Activated CD8-positive, alpha-beta memory T cell treated with anti-CD3 and anti-CD28 coated beads, Interleukin-2, amount 50 U/mL, for 1 hour (primary cell): ENCODE results near the gene DAG1.

Experiments used
- DNase-seq: peaks from one replicate; pipeline ENCODE4 v3.0.0-alpha.2; 2020; ENCODE audit errors: extremely low read depth

DAG1 gene

GRCh38 chr3:49518441-49518840 is 48.4 kb downstream of the DAG1 start:
- DNase-seq = no peak

DNA sequence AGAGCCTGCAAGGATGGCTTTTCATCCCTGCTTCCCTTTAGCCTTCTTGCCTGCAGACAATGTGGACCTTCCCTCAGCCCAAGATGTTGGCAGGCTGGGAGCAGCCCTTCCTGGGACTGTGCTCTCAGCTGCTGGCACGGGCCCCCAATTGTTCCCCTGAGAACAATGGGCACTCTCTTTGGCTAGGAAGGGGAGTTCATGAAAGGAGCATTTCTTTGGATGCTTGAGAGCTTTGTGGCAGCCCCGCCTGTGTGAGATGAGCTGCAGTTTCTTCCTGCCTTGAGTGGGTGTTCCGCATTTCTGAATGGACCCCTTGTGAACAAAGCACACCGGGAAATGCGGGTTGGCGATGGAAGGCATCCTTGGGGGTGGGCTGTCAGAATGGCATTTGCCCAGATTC is 49.2 kb downstream of the DAG1 start:
- DNase-seq = no peak

DNA sequence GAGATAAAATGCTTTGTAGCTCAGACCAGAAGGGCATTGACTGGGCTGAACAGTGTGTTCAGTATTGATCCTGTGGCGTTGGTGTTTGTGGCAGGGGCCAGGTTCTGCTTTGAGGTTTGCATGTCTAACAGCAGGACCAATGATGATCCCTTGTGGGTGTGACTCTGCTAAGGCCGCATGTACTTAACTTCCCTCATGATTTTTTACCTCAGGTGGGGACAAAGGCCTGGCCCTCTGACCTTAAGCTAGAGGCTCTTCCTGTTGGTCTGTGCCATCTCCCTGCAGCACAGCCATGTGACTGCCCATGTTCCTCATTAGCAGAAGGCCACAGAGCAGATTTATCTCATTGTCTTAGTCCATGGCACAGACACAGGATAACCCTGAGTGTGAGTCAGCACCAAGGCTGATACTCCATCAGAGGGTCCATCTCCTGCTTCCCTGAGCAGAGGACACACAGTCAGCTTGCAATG is 49.9 kb downstream of the DAG1 start:
- no peak for DNase-seq

DNA sequence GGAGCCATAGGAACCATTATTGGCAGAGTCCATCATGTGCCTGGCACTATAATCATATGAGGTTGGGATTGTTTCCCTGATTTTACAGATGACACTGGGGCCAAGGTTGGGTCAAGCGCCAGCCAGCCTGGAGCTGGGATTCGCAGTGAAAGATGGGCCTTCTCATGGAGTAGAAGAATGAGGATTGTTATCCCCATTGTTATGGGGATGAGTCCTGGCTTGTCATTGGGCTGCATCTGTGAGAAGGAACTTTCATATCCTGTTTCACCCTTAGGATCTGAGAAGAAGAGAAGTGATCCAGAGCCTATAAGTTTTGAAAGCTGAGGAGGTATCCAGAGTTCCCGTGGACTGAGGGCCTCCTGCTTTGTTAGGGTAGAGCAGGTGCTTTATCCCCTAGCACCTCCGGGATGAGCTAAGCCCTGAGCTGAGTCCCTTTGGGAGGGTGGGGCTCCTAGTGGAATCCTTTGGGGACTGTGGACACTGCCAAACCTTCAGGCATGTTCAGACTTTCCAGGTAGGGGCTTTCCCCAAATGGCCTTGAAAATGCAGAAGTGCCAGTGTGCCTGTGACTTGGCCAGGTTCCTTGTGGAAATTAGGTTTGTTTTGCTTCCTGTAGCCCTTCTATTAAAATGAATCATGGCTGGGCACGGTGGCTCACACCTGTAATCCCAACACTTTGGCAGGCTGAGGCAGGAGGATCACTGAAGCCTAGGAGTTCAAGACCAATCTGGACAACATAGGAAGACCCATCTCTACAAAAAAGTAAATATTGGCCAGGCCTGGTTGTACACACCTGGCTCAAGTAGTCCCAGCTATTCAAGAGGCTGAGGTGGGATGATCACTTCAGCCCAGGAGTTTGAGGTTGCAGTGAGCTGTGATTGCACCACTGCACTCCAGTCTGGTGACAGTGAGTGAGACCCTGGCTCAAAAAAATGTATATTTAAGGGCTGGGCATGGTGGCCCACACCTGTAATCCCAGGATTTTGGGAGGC is 54.0 kb downstream of the DAG1 start:
- no peak for DNase-seq

- DNase-seq = no peak
These were observed 59.5 kb downstream of the DAG1 start for GRCh38 chr3:49529567-49529966.

GRCh38 chr3:49530231-49530630 is 60.2 kb downstream of the DAG1 start:
- DNase-seq = no peak

DNA sequence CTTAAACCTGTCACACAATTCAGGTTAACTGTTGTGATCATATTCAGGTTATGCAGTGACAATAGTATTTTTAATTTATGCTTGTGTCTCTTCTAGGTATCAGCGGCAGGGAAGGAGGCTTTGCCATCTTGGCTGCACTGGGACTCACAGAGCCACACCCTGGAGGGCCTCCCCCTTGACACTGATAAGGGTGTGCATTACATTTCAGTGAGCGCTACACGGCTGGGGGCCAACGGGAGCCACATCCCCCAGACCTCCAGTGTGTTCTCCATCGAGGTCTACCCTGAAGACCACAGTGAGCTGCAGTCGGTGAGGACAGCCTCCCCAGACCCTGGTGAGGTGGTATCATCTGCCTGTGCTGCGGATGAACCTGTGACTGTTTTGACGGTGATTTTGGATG is 60.6 kb downstream of the DAG1 start:
- DNase-seq = no peak

GRCh38 chr3:49531218-49531617 is 61.2 kb downstream of the DAG1 start:
- DNase-seq = no peak

DNA sequence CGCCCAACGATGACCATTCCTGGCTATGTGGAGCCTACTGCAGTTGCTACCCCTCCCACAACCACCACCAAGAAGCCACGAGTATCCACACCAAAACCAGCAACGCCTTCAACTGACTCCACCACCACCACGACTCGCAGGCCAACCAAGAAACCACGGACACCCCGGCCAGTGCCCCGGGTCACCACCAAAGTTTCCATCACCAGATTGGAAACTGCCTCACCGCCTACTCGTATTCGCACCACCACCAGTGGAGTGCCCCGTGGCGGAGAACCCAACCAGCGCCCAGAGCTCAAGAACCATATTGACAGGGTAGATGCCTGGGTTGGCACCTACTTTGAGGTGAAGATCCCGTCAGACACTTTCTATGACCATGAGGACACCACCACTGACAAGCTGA is 61.6 kb downstream of the DAG1 start:
- DNase-seq = no peak

DNA sequence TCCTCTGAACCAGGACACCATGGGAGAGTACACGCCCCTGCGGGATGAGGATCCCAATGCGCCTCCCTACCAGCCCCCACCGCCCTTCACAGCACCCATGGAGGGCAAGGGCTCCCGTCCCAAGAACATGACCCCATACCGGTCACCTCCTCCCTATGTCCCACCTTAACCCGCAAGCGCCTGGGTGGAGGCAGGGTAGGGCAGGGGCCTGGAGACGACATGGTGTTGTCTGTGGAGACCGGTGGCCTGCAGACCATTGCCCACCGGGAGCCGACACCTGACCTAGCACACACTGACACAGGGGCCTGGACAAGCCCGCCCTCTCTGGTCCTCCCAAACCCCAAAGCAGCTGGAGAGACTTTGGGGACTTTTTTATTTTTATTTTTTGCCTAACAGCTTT is 63.0 kb downstream of the DAG1 start:
- no peak for DNase-seq

DNA sequence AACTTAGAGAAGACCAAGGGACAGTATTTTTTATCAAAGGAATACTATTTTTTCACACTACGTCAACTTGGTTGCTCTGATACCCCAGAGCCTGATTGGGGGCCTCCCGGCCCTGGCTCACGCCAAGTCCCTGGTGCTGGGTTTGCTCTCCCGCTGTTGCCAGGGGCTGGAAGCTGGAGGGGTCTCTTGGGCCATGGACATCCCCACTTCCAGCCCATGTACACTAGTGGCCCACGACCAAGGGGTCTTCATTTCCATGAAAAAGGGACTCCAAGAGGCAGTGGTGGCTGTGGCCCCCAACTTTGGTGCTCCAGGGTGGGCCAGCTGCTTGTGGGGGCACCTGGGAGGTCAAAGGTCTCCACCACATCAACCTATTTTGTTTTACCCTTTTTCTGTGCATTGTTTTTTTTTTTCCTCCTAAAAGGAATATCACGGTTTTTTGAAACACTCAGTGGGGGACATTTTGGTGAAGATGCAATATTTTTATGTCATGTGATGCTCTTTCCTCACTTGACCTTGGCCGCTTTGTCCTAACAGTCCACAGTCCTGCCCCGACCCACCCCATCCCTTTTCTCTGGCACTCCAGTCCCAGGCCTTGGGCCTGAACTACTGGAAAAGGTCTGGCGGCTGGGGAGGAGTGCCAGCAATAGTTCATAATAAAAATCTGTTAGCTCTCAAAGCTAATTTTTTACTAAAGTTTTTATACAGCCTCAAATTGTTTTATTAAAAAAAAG is 63.9 kb downstream of the DAG1 start:
- no peak for DNase-seq

DNA sequence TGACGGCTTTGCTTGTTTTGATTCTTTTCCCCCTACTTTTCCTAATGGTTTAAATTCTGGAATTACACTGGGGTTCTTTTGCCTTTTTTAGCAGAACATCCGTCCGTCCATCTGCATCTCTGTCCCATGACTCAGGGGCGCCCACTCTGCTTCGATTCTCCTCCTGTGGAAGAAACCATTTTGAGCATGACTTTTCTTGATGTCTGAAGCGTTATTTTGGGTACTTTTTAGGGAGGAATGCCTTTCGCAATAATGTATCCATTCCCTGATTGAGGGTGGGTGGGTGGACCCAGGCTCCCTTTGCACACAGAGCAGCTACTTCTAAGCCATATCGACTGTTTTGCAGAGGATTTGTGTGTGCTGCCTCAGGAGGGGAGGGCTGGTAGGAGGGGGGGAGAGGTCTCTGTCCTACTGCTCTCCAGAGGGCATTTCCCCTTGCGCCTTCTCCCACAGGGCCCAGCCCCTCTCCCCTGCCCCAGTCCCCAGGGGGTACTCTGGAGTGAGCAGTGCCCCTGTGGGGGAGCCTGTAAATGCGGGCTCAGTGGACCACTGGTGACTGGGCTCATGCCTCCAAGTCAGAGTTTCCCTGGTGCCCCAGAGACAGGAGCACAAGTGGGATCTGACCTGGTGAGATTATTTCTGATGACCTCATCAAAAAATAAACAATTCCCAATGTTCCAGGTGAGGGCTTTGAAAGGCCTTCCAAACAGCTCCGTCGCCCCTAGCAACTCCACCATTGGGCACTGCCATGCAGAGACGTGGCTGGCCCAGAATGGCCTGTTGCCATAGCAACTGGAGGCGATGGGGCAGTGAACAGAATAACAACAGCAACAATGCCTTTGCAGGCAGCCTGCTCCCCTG is 64.7 kb downstream of the DAG1 start:
- DNase-seq = no peak

DNA sequence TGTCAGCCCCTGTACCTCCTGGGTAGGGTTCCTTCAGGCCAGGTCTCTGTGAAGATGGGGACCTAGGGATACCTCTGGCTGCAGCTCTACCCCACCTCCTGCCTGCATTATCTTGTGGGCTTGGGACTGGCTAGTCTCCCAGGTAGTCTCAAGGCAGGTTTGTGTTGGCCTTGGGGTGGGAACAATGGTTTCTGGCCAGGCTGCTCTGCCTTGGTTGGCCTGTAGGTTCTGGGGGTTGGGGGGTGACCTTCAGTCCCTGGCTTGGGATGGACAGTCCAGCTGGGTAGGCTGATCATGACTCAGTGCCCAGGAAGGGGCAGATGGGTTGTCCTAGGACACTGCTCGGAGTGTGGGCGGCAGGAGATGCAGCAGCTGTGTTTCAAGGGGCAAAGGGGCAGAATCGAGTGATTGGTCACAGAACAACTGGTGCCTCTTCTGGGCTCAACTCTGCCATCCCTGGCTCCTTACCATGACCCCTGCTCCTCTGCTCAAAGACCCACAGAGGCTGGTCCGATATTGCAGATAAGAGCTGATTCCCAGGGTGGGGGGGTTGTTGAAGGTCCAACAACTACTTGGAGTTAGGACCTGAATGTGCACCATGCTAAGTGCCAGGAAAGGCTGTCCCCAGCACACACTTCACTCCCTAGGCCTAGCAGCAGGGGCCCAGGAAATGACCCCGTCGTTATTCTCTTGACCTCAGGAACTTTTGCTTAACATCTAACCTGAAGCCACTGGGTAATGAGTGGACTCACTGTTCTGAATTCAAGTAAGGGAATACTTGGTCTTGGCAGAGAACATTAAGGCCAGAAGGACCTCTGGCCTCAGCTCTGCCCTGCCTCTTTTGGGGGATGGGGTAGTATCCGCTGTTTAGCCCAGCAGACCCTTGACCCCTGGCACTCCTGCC is 66.2 kb downstream of the DAG1 start:
- no peak for DNase-seq

DNA sequence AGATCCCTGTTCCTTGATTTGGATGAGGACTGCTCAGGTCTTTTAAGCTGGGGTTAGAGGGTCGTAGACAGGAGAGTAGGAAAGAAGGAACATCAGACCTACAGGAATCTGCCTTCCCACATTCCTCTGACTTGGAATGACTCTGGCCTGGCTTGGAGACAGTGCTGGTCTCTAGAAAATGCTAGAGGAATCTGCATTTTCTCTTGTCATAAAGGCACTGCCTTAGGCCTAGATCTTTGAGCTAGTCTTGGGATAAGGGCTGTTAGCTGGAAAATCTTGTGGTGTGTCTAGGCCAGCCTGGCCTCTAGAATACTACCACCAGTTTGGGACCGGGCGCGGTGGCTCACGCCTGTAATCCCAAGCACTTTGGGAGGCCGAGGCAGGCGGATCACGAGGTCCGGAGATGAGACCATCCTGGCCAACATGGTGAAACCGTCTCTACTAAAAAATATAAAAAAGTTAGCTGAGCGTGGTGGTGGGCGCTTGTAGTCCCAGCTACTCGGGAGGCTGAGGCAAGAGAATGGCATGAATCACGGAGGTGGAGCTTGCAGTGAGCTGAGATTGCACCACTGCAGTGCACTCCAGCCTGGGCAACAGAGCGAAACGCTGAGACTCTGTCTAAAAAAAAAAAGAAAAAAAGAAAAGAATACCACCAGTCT is 66.9 kb downstream of the DAG1 start:
- no peak for DNase-seq

DNA sequence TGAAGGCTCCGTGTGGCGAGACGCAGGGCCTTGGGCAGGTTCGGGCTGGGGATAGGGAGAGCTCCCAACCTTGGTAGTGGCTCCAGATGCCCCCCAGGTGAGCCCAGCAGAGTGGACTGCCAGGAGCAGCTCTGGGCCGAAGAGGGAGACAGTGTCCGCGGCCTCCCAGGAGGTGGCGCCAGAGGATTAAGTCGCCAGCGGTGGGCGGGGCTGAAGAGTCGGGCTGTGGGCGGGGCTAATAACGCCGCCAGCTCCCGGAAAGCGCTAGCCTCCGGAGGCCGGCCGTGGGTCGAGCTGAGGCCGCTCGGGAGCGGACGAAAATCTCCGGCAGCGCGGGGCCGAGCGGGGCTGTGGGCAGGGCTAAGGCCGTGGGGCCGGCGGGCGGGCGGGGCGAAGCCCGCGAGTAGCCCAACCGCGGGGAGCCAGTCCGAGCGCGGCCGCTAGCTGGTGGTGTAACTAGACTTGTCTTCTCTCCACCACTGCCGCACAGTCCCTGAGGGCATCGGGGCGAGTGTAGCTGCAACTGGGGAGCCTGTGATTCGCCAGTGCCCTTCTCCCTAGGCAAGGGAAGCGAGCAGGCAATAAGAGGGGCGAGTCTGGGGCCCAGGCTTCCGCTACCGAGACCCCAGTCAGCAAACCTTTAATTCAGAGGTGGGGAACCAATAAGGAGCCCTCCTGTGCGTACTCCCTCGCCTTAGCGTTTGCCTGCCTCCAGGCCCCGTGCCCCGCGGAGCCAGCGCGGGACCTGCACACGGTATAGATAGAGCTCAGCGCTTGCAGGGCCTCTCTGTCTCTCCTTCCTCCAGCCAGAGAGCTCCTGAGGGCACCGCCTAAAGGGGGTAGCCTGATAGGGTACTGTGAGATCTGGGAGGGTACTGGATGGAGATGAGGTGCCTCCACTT is 69.8 kb downstream of the DAG1 start:
- DNase-seq = peak; percentile 65

GRCh38 chr3:49552087-49552486 is 82.0 kb downstream of the DAG1 start:
- no peak for DNase-seq

- DNase-seq = no peak
These were observed 83.2 kb downstream of the DAG1 start for GRCh38 chr3:49553324-49553691.

GRCh38 chr3:49553692-49554632 is 83.9 kb downstream of the DAG1 start, which contains the start of gene BSN:
BSN (plus strand) TSS chr3:49554477; CDS start chr3:49554603, 126 bp downstream.
- DNase-seq = peak; percentile 67
